ENCODE measurements around the gene NKX6-2.

NKX6-2 gene

DNA sequence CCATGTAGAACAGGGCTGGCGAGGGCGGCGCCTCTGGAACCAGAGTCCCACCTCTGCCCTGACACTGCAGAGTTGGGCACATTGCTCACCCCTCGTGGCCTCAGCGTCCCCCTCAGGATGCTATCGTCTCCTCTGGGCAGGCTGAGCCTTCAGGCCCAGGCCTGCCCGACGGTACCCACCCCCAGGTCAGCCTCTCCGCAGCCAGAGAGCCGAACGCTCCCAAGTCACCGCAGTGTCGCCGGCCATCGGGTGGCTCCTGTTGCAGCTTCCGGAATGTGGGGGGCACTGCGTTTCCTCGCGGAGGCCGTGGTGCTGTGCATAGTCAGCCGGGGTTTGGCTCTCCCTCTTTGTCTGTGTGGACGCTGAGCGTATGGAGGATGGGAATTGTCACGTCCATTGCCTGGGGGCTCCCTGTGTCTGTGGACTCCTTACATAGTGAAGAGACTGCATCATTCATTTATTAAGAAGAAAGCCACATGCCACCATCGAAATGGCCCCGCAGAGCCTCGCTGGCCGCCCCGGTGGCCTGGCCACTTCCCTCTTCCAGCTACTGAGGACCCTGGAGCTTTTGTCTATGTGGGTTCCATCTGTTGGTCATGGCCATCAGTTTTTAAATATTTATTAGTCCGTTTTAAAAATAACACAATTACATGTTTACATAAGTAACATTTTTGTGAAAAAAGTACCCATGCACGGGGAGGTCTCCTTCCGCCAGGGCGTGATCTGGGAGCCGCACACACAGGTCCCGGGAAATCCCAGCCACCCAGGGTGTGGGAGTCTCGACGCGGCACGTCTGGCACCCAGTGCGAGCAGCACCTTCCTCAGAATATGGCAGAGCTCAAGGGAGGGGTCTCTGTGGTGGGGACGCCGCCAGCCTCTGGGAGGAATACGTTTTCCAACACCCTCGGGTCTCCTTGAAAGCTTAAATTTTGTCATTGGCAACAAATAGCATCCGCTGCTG is 15.6 kb downstream of the NKX6-2 start:
- DNase-seq, result no peak
- no peaks in the 10 kb centered on the region for H3K4me1 ChIP-seq (ENCODE audit: control extremely low read depth in 1 of 4, control insufficient read depth in 4 of 4, insufficient read depth in 4 of 4, low read length in 3 of 4)
- no peaks in the 10 kb centered on the region for H3K27me3 ChIP-seq (replicated peaks in 2 of 5; ENCODE audit: control insufficient read depth in 4 of 5, insufficient read depth in 5 of 5, low read length in 4 of 5)
- H3K27ac ChIP-seq (ENCODE audit: insufficient read depth in 1 of 2, low read depth in 1 of 2, low read length in 2 of 2, poor library complexity in 1 of 2, severe bottlenecking in 2 of 2), result no peak overlapping the region
- POLR2A ChIA-PET, result no interaction called here
- peaks cover 3 to 52% (median 31%) of the 10 kb centered on the region in 4 experiments for H3K36me3 ChIP-seq (ENCODE audit: control insufficient read depth in 4 of 4, insufficient read depth in 4 of 4, low read length in 3 of 4)
- H3K4me3 ChIP-seq (ENCODE audit: control insufficient read depth in 1 of 7, extremely low read depth in 1 of 7, insufficient read depth in 4 of 7, low read depth in 2 of 7, low read length in 6 of 7), result no peak overlapping the region
- CTCF ChIA-PET, result no interaction called here
- H3K9me3 ChIP-seq (ENCODE audit: control extremely low read depth in 1 of 5, control insufficient read depth in 4 of 5, insufficient read depth in 2 of 5, low read depth in 1 of 5, low read length in 4 of 5), result peaks cover 0 to 13% (median 11%) of the 10 kb centered on the region in 5 experiments
- WGBS (ENCODE audit: insufficient coverage), result 98% methylated on average over 35 of the region's 45 CpGs

DNA sequence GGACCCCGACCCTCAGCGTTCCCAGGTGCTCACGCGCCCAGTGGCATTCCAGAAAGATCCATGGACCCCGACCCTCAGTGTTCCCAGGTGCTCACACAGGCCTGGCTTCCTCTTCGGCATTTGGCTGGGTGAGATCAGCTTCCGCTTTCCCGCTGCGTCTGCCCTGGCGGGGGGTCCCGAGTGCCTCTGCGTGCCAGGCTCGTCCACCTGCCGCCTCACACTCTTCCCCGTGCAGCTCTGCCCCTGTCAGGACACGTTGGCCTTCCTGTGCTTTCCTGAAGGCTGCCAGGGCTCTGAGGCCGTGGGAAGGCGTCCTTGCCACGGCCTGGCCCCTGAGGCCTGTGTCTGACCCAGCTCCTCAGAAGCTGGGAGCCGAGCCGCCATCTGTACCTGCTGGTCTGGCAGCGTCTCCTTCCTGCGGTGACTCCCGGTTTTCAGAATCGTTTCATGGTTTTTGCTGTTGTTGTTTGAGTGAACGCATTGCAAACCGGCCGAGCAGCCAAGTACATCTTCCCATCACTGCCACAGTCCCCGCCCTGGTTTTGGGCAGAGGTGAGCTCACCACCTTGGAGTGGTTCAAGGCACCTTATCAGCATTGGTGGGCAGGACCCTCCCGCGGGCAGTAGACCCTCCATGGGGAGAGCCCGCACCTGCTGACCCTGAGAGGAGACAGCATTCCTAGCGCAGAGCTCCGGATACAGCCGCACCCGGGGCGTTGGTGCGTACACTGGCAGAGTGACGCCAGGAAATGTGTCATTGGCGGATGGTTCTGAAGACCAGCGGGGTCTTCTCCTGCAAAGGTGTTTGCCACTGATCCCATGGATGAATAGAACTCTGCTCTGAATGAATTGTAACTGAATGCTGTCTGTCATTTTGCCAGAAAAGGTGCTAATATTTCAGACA is 17.4 kb downstream of the NKX6-2 start:
- H3K9me3 ChIP-seq (ENCODE audit: control extremely low read depth in 1 of 5, control insufficient read depth in 4 of 5, insufficient read depth in 2 of 5, low read depth in 1 of 5, low read length in 4 of 5), result peaks cover 0 to 13% (median 11%) of the 10 kb centered on the region in 5 experiments
- whole genome bisulfite sequencing (ENCODE audit: insufficient coverage), result 97% methylated on average over 35 of the region's 41 CpGs
- ChIA-PET POLR2A (no interaction called here), CTCF (no interaction called here)
- no peaks in the 10 kb centered on the region for H3K4me1 ChIP-seq (ENCODE audit: control extremely low read depth in 1 of 4, control insufficient read depth in 4 of 4, insufficient read depth in 4 of 4, low read length in 3 of 4)
- no peak for DNase-seq
- no peak overlapping the region for H3K27ac ChIP-seq (ENCODE audit: insufficient read depth in 1 of 2, low read depth in 1 of 2, low read length in 2 of 2, poor library complexity in 1 of 2, severe bottlenecking in 2 of 2)
- peaks cover 3 to 53% (median 31%) of the 10 kb centered on the region in 4 experiments for H3K36me3 ChIP-seq (ENCODE audit: control insufficient read depth in 4 of 4, insufficient read depth in 4 of 4, low read length in 3 of 4)
- no peaks in the 10 kb centered on the region for H3K27me3 ChIP-seq (replicated peaks in 2 of 5; ENCODE audit: control insufficient read depth in 4 of 5, insufficient read depth in 5 of 5, low read length in 4 of 5)
- no peak overlapping the region for H3K4me3 ChIP-seq (ENCODE audit: control insufficient read depth in 1 of 7, extremely low read depth in 1 of 7, insufficient read depth in 4 of 7, low read depth in 2 of 7, low read length in 6 of 7)

DNA sequence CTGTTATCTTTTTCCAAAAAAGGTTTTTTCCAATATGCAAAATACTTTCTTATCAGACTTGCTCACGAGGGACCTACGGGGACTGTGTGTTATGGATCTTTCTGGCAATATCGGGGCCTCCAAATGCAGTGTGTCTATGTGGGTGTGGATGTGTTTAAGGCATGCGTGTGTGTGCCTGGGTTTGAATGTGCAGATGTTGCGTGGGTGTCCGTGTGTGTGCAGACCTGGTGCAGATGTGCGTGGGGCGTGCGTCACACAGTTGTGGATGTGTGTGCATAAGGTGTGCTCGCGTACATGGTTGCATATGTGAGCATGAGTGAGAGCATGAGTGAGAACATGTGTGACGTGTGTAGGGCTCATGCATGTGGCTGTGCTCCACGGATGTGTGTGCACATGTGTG is 19.7 kb downstream of the NKX6-2 start:
- Histone ChIP-seq H3K36me3 (ENCODE audit: control insufficient read depth in 4 of 4, insufficient read depth in 4 of 4, low read length in 3 of 4) (peaks cover 3 to 55% (median 30%) of the 10 kb centered on the region in 4 experiments), H3K27ac (ENCODE audit: insufficient read depth in 1 of 2, low read depth in 1 of 2, low read length in 2 of 2, poor library complexity in 1 of 2, severe bottlenecking in 2 of 2) (no peak overlapping the region), H3K27me3 (replicated peaks in 2 of 5; ENCODE audit: control insufficient read depth in 4 of 5, insufficient read depth in 5 of 5, low read length in 4 of 5) (no peaks in the 10 kb centered on the region), H3K4me1 (ENCODE audit: control extremely low read depth in 1 of 4, control insufficient read depth in 4 of 4, insufficient read depth in 4 of 4, low read length in 3 of 4) (no peaks in the 10 kb centered on the region), H3K9me3 (ENCODE audit: control extremely low read depth in 1 of 5, control insufficient read depth in 4 of 5, insufficient read depth in 2 of 5, low read depth in 1 of 5, low read length in 4 of 5) (peaks cover 0 to 13% (median 8%) of the 10 kb centered on the region in 5 experiments), H3K4me3 (ENCODE audit: control insufficient read depth in 1 of 7, extremely low read depth in 1 of 7, insufficient read depth in 4 of 7, low read depth in 2 of 7, low read length in 6 of 7) (no peak overlapping the region)
- DNase-seq, result no peak
- ChIA-PET CTCF (no interaction called here), POLR2A (no interaction called here)
- WGBS (ENCODE audit: insufficient coverage), result 100% methylated on average over 4 of the region's 13 CpGs

DNA sequence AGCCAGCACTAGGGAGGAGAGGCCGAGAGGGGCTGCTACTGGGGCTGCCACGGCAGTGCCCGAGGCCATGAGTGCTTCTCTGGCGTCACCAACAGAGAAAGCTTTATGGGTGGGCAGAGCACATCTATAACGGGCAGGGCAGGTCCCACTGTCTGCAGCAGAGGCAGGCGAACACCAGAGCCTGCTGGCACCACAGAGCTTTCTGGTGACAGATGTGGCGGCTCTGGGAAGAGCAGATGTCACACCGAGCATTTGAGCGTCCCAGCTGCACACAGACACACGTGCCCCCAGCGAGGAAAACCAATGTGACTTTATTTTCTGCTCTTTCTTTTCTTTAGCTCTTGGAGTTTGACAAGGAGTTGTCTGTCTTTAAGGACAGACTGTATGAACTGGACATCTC is 20.5 kb downstream of the NKX6-2 start:
- Histone ChIP-seq H3K4me3 (ENCODE audit: control insufficient read depth in 1 of 7, extremely low read depth in 1 of 7, insufficient read depth in 4 of 7, low read depth in 2 of 7, low read length in 6 of 7) (no peak overlapping the region), H3K9me3 (ENCODE audit: control extremely low read depth in 1 of 5, control insufficient read depth in 4 of 5, insufficient read depth in 2 of 5, low read depth in 1 of 5, low read length in 4 of 5) (peaks cover 0 to 13% (median 8%) of the 10 kb centered on the region in 5 experiments), H3K27me3 (replicated peaks in 2 of 5; ENCODE audit: control insufficient read depth in 4 of 5, insufficient read depth in 5 of 5, low read length in 4 of 5) (no peaks in the 10 kb centered on the region), H3K4me1 (ENCODE audit: control extremely low read depth in 1 of 4, control insufficient read depth in 4 of 4, insufficient read depth in 4 of 4, low read length in 3 of 4) (no peaks in the 10 kb centered on the region), H3K36me3 (ENCODE audit: control insufficient read depth in 4 of 4, insufficient read depth in 4 of 4, low read length in 3 of 4) (peaks cover 3 to 56% (median 26%) of the 10 kb centered on the region in 4 experiments), H3K27ac (ENCODE audit: insufficient read depth in 1 of 2, low read depth in 1 of 2, low read length in 2 of 2, poor library complexity in 1 of 2, severe bottlenecking in 2 of 2) (no peak overlapping the region)
- WGBS (ENCODE audit: insufficient coverage), result 98% methylated on average over 11 of the region's 11 CpGs
- DNase-seq, result no peak
- CTCF ChIA-PET, result no interaction called here
- POLR2A ChIA-PET, result no interaction called here

DNA sequence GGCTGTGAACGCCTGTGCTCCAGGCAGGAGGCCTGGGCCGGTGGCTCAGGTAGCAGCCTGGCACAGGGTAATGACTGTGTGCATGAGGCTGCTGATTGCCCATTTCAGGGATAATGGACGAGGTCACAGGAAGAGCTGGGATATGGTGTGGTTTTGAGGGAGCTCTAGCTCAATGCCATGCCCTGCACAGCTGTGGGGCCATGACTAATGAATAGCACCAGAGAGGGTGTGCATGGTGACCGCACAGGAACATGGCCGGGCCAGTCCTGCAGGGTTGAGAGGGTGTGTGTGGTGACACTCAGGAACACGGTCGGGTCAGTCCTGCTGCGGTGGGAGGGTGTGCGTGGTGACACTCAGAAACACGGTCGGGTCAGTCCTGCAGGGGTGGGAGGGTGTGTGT is 21.8 kb downstream of the NKX6-2 start:
- POLR2A ChIA-PET, result no interaction called here

DNA sequence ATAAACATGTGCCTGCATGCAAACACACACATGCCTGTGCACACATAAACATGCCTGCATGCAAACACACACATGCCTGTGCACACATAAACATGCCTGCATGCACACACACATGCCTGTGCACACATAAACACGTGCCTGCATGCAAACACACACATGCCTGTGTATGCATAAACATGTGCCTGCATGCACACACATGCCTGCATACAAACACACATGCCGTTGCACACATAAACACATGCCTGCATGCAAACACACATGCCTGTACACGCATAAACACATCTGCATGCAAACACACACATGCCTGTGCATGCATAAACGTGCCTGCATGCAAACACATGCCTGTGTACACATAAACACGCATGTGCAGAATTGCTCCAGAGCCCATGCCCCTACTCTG is 22.4 kb downstream of the NKX6-2 start:
- POLR2A ChIA-PET, result no interaction called here
- WGBS (ENCODE audit: insufficient coverage), result 100% methylated on average over 5 of the region's 5 CpGs

More for the DNA sequence above, 21.8 kb downstream of the NKX6-2 start:
- no peak overlapping the region for H3K27ac ChIP-seq (ENCODE audit: insufficient read depth in 1 of 2, low read depth in 1 of 2, low read length in 2 of 2, poor library complexity in 1 of 2, severe bottlenecking in 2 of 2)
- DNase-seq, result no peak
- H3K27me3 ChIP-seq (replicated peaks in 2 of 5; ENCODE audit: control insufficient read depth in 4 of 5, insufficient read depth in 5 of 5, low read length in 4 of 5), result no peaks in the 10 kb centered on the region
- CTCF ChIA-PET, result no interaction called here
- H3K4me3 ChIP-seq (ENCODE audit: control insufficient read depth in 1 of 7, extremely low read depth in 1 of 7, insufficient read depth in 4 of 7, low read depth in 2 of 7, low read length in 6 of 7), result no peak overlapping the region
- peaks cover 0 to 11% (median 8%) of the 10 kb centered on the region in 5 experiments for H3K9me3 ChIP-seq (ENCODE audit: control extremely low read depth in 1 of 5, control insufficient read depth in 4 of 5, insufficient read depth in 2 of 5, low read depth in 1 of 5, low read length in 4 of 5)
- peaks cover 0 to 58% (median 26%) of the 10 kb centered on the region in 4 experiments for H3K36me3 ChIP-seq (ENCODE audit: control insufficient read depth in 4 of 4, insufficient read depth in 4 of 4, low read length in 3 of 4)
- 98% methylated on average over 3 of the region's 11 CpGs for WGBS (ENCODE audit: insufficient coverage)
- H3K4me1 ChIP-seq (ENCODE audit: control extremely low read depth in 1 of 4, control insufficient read depth in 4 of 4, insufficient read depth in 4 of 4, low read length in 3 of 4), result no peaks in the 10 kb centered on the region

More for the DNA sequence above, 22.4 kb downstream of the NKX6-2 start:
- Histone ChIP-seq H3K27me3 (replicated peaks in 2 of 5; ENCODE audit: control insufficient read depth in 4 of 5, insufficient read depth in 5 of 5, low read length in 4 of 5) (no peaks in the 10 kb centered on the region), H3K36me3 (ENCODE audit: control insufficient read depth in 4 of 4, insufficient read depth in 4 of 4, low read length in 3 of 4) (peaks cover 0 to 58% (median 24%) of the 10 kb centered on the region in 4 experiments), H3K4me3 (ENCODE audit: control insufficient read depth in 1 of 7, extremely low read depth in 1 of 7, insufficient read depth in 4 of 7, low read depth in 2 of 7, low read length in 6 of 7) (no peak overlapping the region), H3K27ac (ENCODE audit: insufficient read depth in 1 of 2, low read depth in 1 of 2, low read length in 2 of 2, poor library complexity in 1 of 2, severe bottlenecking in 2 of 2) (no peak overlapping the region), H3K9me3 (ENCODE audit: control extremely low read depth in 1 of 5, control insufficient read depth in 4 of 5, insufficient read depth in 2 of 5, low read depth in 1 of 5, low read length in 4 of 5) (peaks cover 0 to 10% (median 4%) of the 10 kb centered on the region in 5 experiments), H3K4me1 (ENCODE audit: control extremely low read depth in 1 of 4, control insufficient read depth in 4 of 4, insufficient read depth in 4 of 4, low read length in 3 of 4) (no peaks in the 10 kb centered on the region)
- CTCF ChIA-PET, result no interaction called here
- no peak for DNase-seq
